HPDE6-E6E7 (cell line): Measurements from ENCODE around the gene ACSF3.
"Not testable (repeated sequence)": the region's sequence is repeated elsewhere in the genome, so short reads cannot be mapped to it uniquely, and the experiment has no call there.

Source experiments
- DNase-seq: peaks from one replicate; pipeline ENCODE4 v3.0.0; 2011; ENCODE audit warnings: missing footprints; ENCODE audit errors: extremely low spot score

Gene ACSF3

GRCh38 chr16:89161763-89162713, 68.4 kb downstream of the ACSF3 start:
- DNase-seq, result no peak

GRCh38 chr16:89163297-89163696, 69.6 kb downstream of the ACSF3 start:
- no peak for DNase-seq

- DNase-seq, result no peak
Measured at GRCh38 chr16:89164436-89164835, 70.8 kb downstream of the ACSF3 start.

GRCh38 chr16:89164847-89165680, 71.4 kb downstream of the ACSF3 start:
- no peak for DNase-seq

- not testable (repeated sequence) for DNase-seq
Measured at GRCh38 chr16:89165681-89165979, 72.0 kb downstream of the ACSF3 start.

GRCh38 chr16:89166696-89167424, 73.2 kb downstream of the ACSF3 start:
- DNase-seq, result no peak

- peak; percentile 77 for DNase-seq
Measured at GRCh38 chr16:89167425-89167941, 73.8 kb downstream of the ACSF3 start.

GRCh38 chr16:89168381-89169189, 74.9 kb downstream of the ACSF3 start:
- no peak for DNase-seq

GRCh38 chr16:89169778-89170177, 76.1 kb downstream of the ACSF3 start:
- DNase-seq, result no peak

GRCh38 chr16:89170346-89171215, 76.9 kb downstream of the ACSF3 start:
- no peak for DNase-seq

- DNase-seq, result peak; percentile 97
Measured at GRCh38 chr16:89171216-89172170, 77.8 kb downstream of the ACSF3 start, which contains the start of gene CDH15. CDH15 (plus strand) TSS chr16:89171748; CDS start chr16:89171832, 84 bp downstream.

- DNase-seq, result no peak
Measured at GRCh38 chr16:89172171-89172527, 78.5 kb downstream of the ACSF3 start.

GRCh38 chr16:89172528-89173173, 79.0 kb downstream of the ACSF3 start:
- no peak for DNase-seq

- DNase-seq, result no peak
Measured at GRCh38 chr16:89173174-89173921, 79.7 kb downstream of the ACSF3 start.

GRCh38 chr16:89174055-89174827, 80.6 kb downstream of the ACSF3 start:
- no peak for DNase-seq

GRCh38 chr16:89174877-89175276, 81.2 kb downstream of the ACSF3 start:
- DNase-seq, result no peak
